Natural killer cell treated with Interleukin-12 subunit alpha and Interleukin-12 subunit beta and Interleukin-15 and Interleukin-18, amount 100 ng/mL, for 72 hours (primary cell): ENCODE results near the gene NSL1. TPM values are rescaled to one million over a fixed set of nuclear protein-coding genes. Genes with fewer than 3 reads are reported as not detected.
"Not testable (repeated sequence)": the region's sequence is repeated elsewhere in the genome, so short reads cannot be mapped to it uniquely, and the experiment has no call there.

Source experiments
- ATAC-seq, 2 donors: fragments of 150-1000 bp; cut with Tn5 transposase in 1 of 2; sonication (Bioruptor Pico), chemical (Tn5 transposase) in 1 of 2; 2 replicates each; pipeline ENCODE4 v1.10.0; 2021
- DNase-seq: peaks from one replicate; pipeline ENCODE4 v3.0.0; 2022; ENCODE audit warnings: low spot score
- H3K27ac Mint-ChIP-seq, 2 donors: 1 replicate in 1 of 2; 2 replicates in 1 of 2; pipeline ENCODE4 v1.8.0; 2022; ENCODE audit warnings: mixed read lengths in 2 of 2, mild to moderate bottlenecking in 1 of 2, moderate library complexity in 1 of 2
- H3K27me3 Mint-ChIP-seq, 2 donors: 1 replicate in 1 of 2; 2 replicates in 1 of 2; pipeline ENCODE4 v1.8.0; 2022; ENCODE audit warnings: mixed read lengths in 2 of 2
- H3K36me3 Mint-ChIP-seq: one replicate; pipeline ENCODE4 v1.8.0; 2022; ENCODE audit warnings: mixed read lengths
- H3K4me1 Mint-ChIP-seq, 2 donors: 1 replicate in 1 of 2; 2 replicates in 1 of 2; pipeline ENCODE4 v1.8.0; 2022; ENCODE audit warnings: low read depth in 2 of 2, mixed read lengths in 2 of 2, mild to moderate bottlenecking in 1 of 2
- H3K4me3 Mint-ChIP-seq: one replicate; pipeline ENCODE4 v1.8.0; 2022; ENCODE audit warnings: mixed read lengths
- H3K9me3 Mint-ChIP-seq: 2 replicates; pipeline ENCODE4 v1.8.0; 2022; ENCODE audit warnings: mixed read lengths
- total RNA-seq, 2 donors: library from RNA; stranded (reverse); gene quantifications; one replicate each; pipeline ENCODE4 v1.2.3, GENCODE V29; 2022

NSL1 gene
- total RNA-seq, 2 donors from 2014 or later, result 27.7 to 44.7 TPM

GRCh38 chr1:212721388-212722247 lies 70.0 kb downstream of the NSL1 start:
- Mint-ChIP-seq H3K4me3 (peak overlapping the region; percentile 78), H3K27me3 (peaks cover 16 to 19% of the 10 kb centered on the region in 2 donors), H3K27ac (peak overlapping the region; percentile 59 to 78), H3K4me1 (peaks cover 30 to 55% of the 10 kb centered on the region in 2 donors), H3K36me3 (peaks cover 13% of the 10 kb centered on the region), H3K9me3 (no peaks in the 10 kb centered on the region)
- DNase-seq (no peak), ATAC-seq (peak; percentile 86 to 91)

- peaks cover 25 to 29% of the 10 kb centered on the region in 2 donors for H3K27me3 Mint-ChIP-seq
- H3K36me3 Mint-ChIP-seq, result peaks cover 13% of the 10 kb centered on the region
- DNase-seq (no peak), ATAC-seq (no peak)
- H3K27ac Mint-ChIP-seq, result no peak overlapping the region
- H3K4me1 Mint-ChIP-seq, result peaks cover 21 to 41% of the 10 kb centered on the region in 2 donors
- no peak overlapping the region for H3K4me3 Mint-ChIP-seq
- no peaks in the 10 kb centered on the region for H3K9me3 Mint-ChIP-seq
Measured at GRCh38 chr1:212719633-212720032, 71.9 kb downstream of the NSL1 start.

GRCh38 chr1:212718499-212718898 lies 73.1 kb downstream of the NSL1 start:
- Mint-ChIP-seq H3K4me1 (peaks cover 23 to 41% of the 10 kb centered on the region in 2 donors), H3K4me3 (peak overlapping the region; percentile 8), H3K27me3 (peaks cover 28 to 29% of the 10 kb centered on the region in 2 donors), H3K36me3 (peaks cover 8% of the 10 kb centered on the region), H3K9me3 (no peaks in the 10 kb centered on the region), H3K27ac (no peak overlapping the region)
- no peak for ATAC-seq
- DNase-seq, result no peak

- no peak overlapping the region for H3K4me3 Mint-ChIP-seq
- DNase-seq (no peak), ATAC-seq (no peak)
- peaks cover 29 to 33% of the 10 kb centered on the region in 2 donors for H3K27me3 Mint-ChIP-seq
- H3K4me1 Mint-ChIP-seq, result peaks cover 15 to 31% of the 10 kb centered on the region in 2 donors
- H3K36me3 Mint-ChIP-seq, result peaks cover 6% of the 10 kb centered on the region
- no peak overlapping the region for H3K27ac Mint-ChIP-seq
- H3K9me3 Mint-ChIP-seq, result no peaks in the 10 kb centered on the region
Measured at GRCh38 chr1:212716161-212716560, 75.4 kb downstream of the NSL1 start.

GRCh38 chr1:212713465-212714136 lies 78.0 kb downstream of the NSL1 start:
- Mint-ChIP-seq H3K27ac (peak overlapping the region; percentile 55 to 56), H3K27me3 (peaks cover 33 to 39% of the 10 kb centered on the region in 2 donors), H3K36me3 (peaks cover 5% of the 10 kb centered on the region), H3K4me3 (peak overlapping the region; percentile 58), H3K9me3 (no peaks in the 10 kb centered on the region), H3K4me1 (peaks cover 17 to 27% of the 10 kb centered on the region in 2 donors)
- ATAC-seq (no peak), DNase-seq (no peak)

- H3K4me1 Mint-ChIP-seq, result peaks cover 17 to 18% of the 10 kb centered on the region in 2 donors
- no peaks in the 10 kb centered on the region for H3K36me3 Mint-ChIP-seq
- peak overlapping the region; percentile 55 to 56 for H3K27ac Mint-ChIP-seq
- H3K9me3 Mint-ChIP-seq, result no peaks in the 10 kb centered on the region
- H3K4me3 Mint-ChIP-seq, result peak overlapping the region; percentile 58
- no peak for DNase-seq
- ATAC-seq, result peak; percentile 65 to 84
- H3K27me3 Mint-ChIP-seq, result peaks cover 24 to 31% of the 10 kb centered on the region in 2 donors
Measured at GRCh38 chr1:212712451-212713303, 78.9 kb downstream of the NSL1 start.

GRCh38 chr1:212711974-212712373 lies 79.6 kb downstream of the NSL1 start:
- DNase-seq, ATAC-seq, H3K9me3 Mint-ChIP-seq, H3K4me3 Mint-ChIP-seq, H3K36me3 Mint-ChIP-seq: not testable (repeated sequence)
- peaks cover 14% of the 10 kb centered on the region in 2 donors for H3K4me1 Mint-ChIP-seq
- peak overlapping the region in 1 of 2 donors; percentile 56 for H3K27ac Mint-ChIP-seq
- peaks cover 17 to 24% of the 10 kb centered on the region in 2 donors for H3K27me3 Mint-ChIP-seq

- Mint-ChIP-seq H3K27me3 (peaks cover 6 to 15% of the 10 kb centered on the region in 2 donors), H3K27ac (no peak overlapping the region), H3K4me1 (peaks cover 14% of the 10 kb centered on the region in 2 donors), H3K9me3 (no peaks in the 10 kb centered on the region), H3K36me3 (no peaks in the 10 kb centered on the region), H3K4me3 (no peak overlapping the region)
- DNase-seq, result no peak
- no peak for ATAC-seq
Measured at GRCh38 chr1:212710566-212710965, 81.0 kb downstream of the NSL1 start.

- Mint-ChIP-seq H3K27me3 (peaks cover 2 to 8% of the 10 kb centered on the region in 2 donors), H3K4me1 (peaks cover 14 to 34% of the 10 kb centered on the region in 2 donors), H3K36me3 (no peaks in the 10 kb centered on the region), H3K4me3 (peak overlapping the region; percentile 34), H3K27ac (peak overlapping the region; percentile 5 to 57), H3K9me3 (no peaks in the 10 kb centered on the region)
- DNase-seq, result no peak
- no peak for ATAC-seq
Measured at GRCh38 chr1:212703991-212704564, 87.5 kb downstream of the NSL1 start.

GRCh38 chr1:212702672-212703071 lies 88.9 kb downstream of the NSL1 start:
- peaks cover 3% of the 10 kb centered on the region for H3K36me3 Mint-ChIP-seq
- peaks cover 23 to 45% of the 10 kb centered on the region in 2 donors for H3K4me1 Mint-ChIP-seq
- peak overlapping the region; percentile 28 to 57 for H3K27ac Mint-ChIP-seq
- peak overlapping the region; percentile 50 for H3K4me3 Mint-ChIP-seq
- H3K27me3 Mint-ChIP-seq, result peaks cover 3 to 15% of the 10 kb centered on the region in 2 donors
- ATAC-seq, result no peak
- H3K9me3 Mint-ChIP-seq, result no peaks in the 10 kb centered on the region
- DNase-seq, result no peak

GRCh38 chr1:212701910-212702309 lies 89.7 kb downstream of the NSL1 start:
- Mint-ChIP-seq H3K4me1 (peaks cover 31 to 53% of the 10 kb centered on the region in 2 donors), H3K36me3 (peaks cover 11% of the 10 kb centered on the region), H3K9me3 (no peaks in the 10 kb centered on the region), H3K4me3 (peak overlapping the region; percentile 83), H3K27me3 (peaks cover 11 to 22% of the 10 kb centered on the region in 2 donors), H3K27ac (peak overlapping the region; percentile 13 to 45)
- DNase-seq (no peak), ATAC-seq (no peak)

- peak overlapping the region; percentile 83 for H3K4me3 Mint-ChIP-seq
- DNase-seq, result no peak
- peaks cover 17% of the 10 kb centered on the region for H3K36me3 Mint-ChIP-seq
- H3K27ac Mint-ChIP-seq, result peak overlapping the region; percentile 13 to 45
- H3K4me1 Mint-ChIP-seq, result peaks cover 36 to 60% of the 10 kb centered on the region in 2 donors
- H3K27me3 Mint-ChIP-seq, result peaks cover 17 to 28% of the 10 kb centered on the region in 2 donors
- no peaks in the 10 kb centered on the region for H3K9me3 Mint-ChIP-seq
- peak in 1 of 2 donors; percentile 21 for ATAC-seq
Measured at GRCh38 chr1:212700892-212701819, 90.4 kb downstream of the NSL1 start.
